Mesothelial cell of epicardium (in vitro differentiated cells): ENCODE measurements around the gene CPO. TPM values are rescaled to one million over a fixed set of nuclear protein-coding genes. Genes with fewer than 3 reads are reported as not detected.

Source experiments
- DNase-seq, 2 experiments: peaks; one replicate each; pipeline ENCODE4 v3.0.0; 2021; ENCODE audit warnings: low spot score in 2 of 2; ENCODE audit not compliant: unreplicated experiment in 2 of 2
- H3K27ac Mint-ChIP-seq: 2 replicates; pipeline ENCODE4 v1.8.0; 2021; ENCODE audit warnings: mixed read lengths
- H3K27me3 Mint-ChIP-seq: 2 replicates; pipeline ENCODE4 v1.8.0; 2021; ENCODE audit warnings: low read depth, mixed read lengths
- H3K36me3 Mint-ChIP-seq: 2 replicates; pipeline ENCODE4 v1.8.0; 2021; ENCODE audit warnings: mixed read lengths
- H3K4me1 Mint-ChIP-seq: 2 replicates; pipeline ENCODE4 v1.8.0; 2021; ENCODE audit warnings: mixed read lengths
- H3K4me3 Mint-ChIP-seq: 2 replicates; pipeline ENCODE4 v1.8.0; 2021; ENCODE audit warnings: mild to moderate bottlenecking, moderate library complexity, mixed read lengths
- H3K9me3 Mint-ChIP-seq: 2 replicates; pipeline ENCODE4 v1.8.0; 2021; ENCODE audit warnings: mixed read lengths
- CTCF ChIP-seq: fragments of 200-600 bp; sonication (generic); IDR thresholded peaks from one replicate; pipeline ENCODE4 v1.5.0; 2021; ENCODE audit warnings: antibody characterized with exemption; ENCODE audit not compliant: unreplicated experiment
- total RNA-seq: library from RNA; stranded (reverse); gene quantifications from 3 replicates; pipeline ENCODE4 v1.2.1, GENCODE V29; 2021

Gene CPO
- total RNA-seq, 1 donor from 2014 or later = 0.18 TPM

GRCh38 chr2:206979922-206980321, 40.6 kb downstream of the CPO start:
- H3K4me1 Mint-ChIP-seq = peaks cover 17% of the 10 kb centered on the region
- no peak overlapping the region for H3K27ac Mint-ChIP-seq
- TF ChIP-seq CTCF = no peak
- DNase-seq = no peak
- no peak overlapping the region for H3K4me3 Mint-ChIP-seq
- peaks cover 6% of the 10 kb centered on the region for H3K9me3 Mint-ChIP-seq
- H3K36me3 Mint-ChIP-seq = no peaks in the 10 kb centered on the region
- H3K27me3 Mint-ChIP-seq = peaks cover 17% of the 10 kb centered on the region

GRCh38 chr2:206980413-206980812, 41.1 kb downstream of the CPO start:
- Mint-ChIP-seq H3K36me3 (no peaks in the 10 kb centered on the region), H3K4me1 (peaks cover 17% of the 10 kb centered on the region), H3K4me3 (no peak overlapping the region), H3K27ac (no peak overlapping the region), H3K9me3 (peaks cover 3% of the 10 kb centered on the region), H3K27me3 (peaks cover 17% of the 10 kb centered on the region)
- no peak for TF ChIP-seq CTCF
- no peak for DNase-seq

DNA sequence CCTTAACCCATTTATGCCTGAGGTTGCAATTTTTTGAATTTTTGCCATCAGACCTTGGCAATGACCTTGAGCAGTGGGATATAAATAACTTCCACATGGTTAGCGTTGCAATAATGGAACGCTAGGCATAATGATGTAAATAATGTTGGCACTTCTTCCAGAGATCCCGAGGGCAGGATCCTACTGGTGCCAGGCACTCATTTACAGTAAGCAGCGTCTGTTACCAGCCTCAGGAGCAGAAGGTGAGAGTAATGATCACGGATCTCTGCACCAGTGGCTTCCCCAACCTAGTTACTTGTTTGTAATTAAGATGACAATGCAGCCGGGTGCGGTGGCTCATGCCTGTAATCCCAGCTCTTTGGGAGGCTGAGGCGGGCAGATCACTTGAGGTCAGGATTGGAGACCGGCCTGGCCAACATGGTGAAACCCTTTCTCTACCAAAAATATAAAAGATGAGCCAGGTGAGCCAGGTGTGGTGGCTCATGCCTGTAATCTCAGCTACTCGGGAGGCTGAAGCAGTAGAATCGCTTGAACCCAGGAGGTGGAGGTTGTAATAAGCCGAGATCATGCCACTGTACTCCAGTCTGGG, 41.9 kb downstream of the CPO start:
- Mint-ChIP-seq H3K27me3 (peaks cover 17% of the 10 kb centered on the region), H3K27ac (no peak overlapping the region), H3K4me1 (peaks cover 17% of the 10 kb centered on the region), H3K36me3 (no peaks in the 10 kb centered on the region), H3K9me3 (no peaks in the 10 kb centered on the region), H3K4me3 (no peak overlapping the region)
- no peak for DNase-seq
- TF ChIP-seq CTCF = no peak

GRCh38 chr2:206981739-206982340, 42.5 kb downstream of the CPO start:
- peak; percentile 44 to 78 for DNase-seq
- peaks cover 17% of the 10 kb centered on the region for H3K4me1 Mint-ChIP-seq
- no peaks in the 10 kb centered on the region for H3K36me3 Mint-ChIP-seq
- H3K27ac Mint-ChIP-seq = no peak overlapping the region
- no peak for TF ChIP-seq CTCF
- peaks cover 20% of the 10 kb centered on the region for H3K27me3 Mint-ChIP-seq
- no peaks in the 10 kb centered on the region for H3K9me3 Mint-ChIP-seq
- no peak overlapping the region for H3K4me3 Mint-ChIP-seq

DNA sequence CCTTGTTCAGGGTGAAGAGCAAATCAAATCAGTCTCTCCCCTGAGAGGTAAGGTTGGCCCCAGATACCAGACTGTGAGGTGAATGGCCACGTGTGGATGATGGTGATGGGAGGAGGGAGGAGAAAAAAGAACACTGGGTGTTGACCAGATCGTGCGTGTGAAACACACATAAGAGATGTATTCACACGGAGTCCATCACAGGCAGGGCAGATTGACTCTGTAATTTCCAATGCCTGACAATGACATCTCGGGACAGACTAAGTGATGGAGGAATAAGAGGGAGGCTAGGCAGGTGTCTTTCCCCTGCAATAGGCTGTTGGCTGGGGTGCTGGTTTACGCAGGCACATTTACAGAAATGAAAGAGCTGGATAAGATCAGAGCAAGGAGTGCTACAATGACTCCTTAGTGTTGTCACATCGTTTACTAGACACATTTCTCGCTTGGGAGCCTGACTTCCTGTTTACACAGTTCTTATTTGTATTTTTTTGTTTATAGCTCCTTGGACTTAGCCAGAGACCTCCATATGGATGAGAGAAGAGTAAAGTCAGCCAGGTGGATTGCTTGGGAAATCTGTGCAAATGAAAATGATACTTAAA, 43.1 kb downstream of the CPO start:
- H3K27me3 Mint-ChIP-seq = peaks cover 16% of the 10 kb centered on the region
- no peak for DNase-seq
- no peaks in the 10 kb centered on the region for H3K9me3 Mint-ChIP-seq
- no peak for TF ChIP-seq CTCF
- no peak overlapping the region for H3K4me3 Mint-ChIP-seq
- H3K27ac Mint-ChIP-seq = no peak overlapping the region
- peaks cover 17% of the 10 kb centered on the region for H3K4me1 Mint-ChIP-seq
- H3K36me3 Mint-ChIP-seq = no peaks in the 10 kb centered on the region
